GM12874 (cell line): ENCODE measurements around the gene GTF2E1.

ENCODE experiments used
- TF ChIP-seq, protein P1 (sequence below): IDR thresholded peaks from 2 replicates; pipeline ENCODE4 v1.5.1; 2011; ENCODE audit warnings: low read depth, mild to moderate bottlenecking, control low read depth, low read length, moderate library complexity; ENCODE audit not compliant: insufficient read depth

The GTF2E1 gene

DNA sequence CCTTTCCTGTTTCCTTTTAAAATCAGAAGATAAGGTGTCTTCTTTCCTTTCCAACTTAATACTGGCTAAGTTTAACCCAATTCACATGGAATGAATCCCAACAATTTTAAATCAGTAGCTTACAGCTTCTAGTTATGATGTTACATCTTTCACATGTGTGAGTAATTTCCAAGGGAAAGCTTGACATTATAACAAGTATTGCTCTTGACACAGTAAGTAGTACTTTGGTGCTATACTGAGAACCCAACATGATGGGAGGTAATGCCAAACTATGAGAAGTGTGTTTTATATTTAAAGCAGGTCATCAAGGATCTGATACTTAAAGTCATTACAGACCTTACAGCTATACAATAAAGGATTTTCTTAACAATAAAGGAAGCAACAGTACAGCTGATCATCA, 29.3 kb upstream of the GTF2E1 start:
- TF ChIP-seq, protein P1, sequence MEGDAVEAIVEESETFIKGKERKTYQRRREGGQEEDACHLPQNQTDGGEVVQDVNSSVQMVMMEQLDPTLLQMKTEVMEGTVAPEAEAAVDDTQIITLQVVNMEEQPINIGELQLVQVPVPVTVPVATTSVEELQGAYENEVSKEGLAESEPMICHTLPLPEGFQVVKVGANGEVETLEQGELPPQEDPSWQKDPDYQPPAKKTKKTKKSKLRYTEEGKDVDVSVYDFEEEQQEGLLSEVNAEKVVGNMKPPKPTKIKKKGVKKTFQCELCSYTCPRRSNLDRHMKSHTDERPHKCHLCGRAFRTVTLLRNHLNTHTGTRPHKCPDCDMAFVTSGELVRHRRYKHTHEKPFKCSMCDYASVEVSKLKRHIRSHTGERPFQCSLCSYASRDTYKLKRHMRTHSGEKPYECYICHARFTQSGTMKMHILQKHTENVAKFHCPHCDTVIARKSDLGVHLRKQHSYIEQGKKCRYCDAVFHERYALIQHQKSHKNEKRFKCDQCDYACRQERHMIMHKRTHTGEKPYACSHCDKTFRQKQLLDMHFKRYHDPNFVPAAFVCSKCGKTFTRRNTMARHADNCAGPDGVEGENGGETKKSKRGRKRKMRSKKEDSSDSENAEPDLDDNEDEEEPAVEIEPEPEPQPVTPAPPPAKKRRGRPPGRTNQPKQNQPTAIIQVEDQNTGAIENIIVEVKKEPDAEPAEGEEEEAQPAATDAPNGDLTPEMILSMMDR: no peak

DNA sequence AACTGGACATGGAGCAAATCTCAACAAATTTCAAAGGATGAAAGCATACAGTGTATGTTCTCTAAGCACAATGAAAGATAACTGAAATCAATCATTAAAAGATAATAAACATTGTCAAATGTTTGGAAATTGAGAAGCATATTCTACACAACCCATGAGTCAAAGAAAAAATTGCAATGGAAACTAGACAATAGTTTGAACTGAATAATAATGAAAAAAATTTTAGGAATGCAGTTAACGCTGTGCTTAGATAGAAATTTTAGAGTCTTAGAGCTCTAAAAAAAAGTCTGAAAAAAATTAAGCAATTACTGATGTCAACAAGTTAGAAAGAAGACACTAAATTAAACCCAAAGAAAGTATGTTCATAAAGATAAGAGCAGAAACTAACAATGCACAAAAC, 15.8 kb upstream of the GTF2E1 start:
- TF ChIP-seq, protein P1: no peak

DNA sequence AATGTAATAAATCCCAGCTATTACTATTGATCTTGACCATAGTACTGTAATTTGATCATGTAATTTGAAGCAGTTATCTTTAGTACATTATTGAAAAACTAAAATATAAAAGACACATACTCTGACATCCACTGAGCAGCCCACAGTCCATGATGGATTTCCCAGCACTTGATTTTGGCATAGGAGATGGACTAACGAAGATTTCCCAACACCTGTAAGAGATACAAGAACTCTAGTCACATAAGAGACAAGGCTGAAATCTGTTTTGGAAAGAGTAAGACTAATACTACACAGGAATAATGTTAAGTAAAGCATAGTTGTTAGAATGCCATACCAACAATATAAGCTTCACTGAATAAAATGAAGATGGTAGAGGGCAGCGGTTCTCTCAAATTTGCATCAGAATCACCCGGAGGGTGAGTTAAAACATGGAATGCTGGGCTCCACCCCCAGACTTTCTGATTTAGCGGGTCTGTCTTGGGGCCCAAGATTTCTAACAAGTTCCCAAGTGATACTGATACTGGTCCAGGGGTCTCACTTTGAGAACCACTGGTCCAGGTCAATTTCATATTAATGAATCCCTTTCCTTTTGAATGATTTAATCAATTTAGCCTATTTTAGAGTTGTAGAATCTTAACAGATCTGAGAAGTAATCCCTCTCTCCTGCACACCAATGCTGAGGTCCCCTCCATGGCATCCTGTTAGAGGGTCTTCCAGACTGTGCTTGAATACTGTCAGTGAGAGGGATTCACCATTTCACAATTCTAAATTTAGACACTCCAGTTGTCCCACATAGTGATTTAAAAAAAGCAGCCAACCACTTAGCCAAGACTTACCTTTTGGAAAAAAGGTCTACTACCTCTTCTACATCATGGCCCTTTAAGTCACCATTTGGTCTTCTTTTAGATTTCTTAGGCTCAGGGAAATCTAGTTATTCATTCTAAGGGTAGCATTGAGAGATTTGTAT, 11.7 kb upstream of the GTF2E1 start:
- TF ChIP-seq, protein P1: no peak

DNA sequence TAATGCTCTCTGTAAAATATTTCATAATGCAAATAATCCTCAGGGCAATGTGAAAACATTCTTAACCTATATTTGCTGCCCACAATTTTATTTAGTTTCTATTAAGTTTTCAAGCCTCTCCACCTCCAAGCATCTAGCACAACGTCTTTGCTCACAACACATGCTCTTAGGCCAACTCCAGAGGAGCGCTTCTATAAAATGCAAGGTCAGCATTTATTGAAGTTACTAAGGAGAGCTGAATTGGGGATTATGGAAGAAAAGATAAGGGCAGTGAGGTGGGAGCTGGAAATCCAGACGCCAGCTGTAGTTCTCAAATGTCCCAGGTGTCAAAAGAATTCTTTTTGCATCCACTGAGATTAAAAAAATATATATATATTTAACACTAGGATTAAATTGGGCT, 1.2 kb upstream of the GTF2E1 start:
- TF ChIP-seq, protein P1: no peak

DNA sequence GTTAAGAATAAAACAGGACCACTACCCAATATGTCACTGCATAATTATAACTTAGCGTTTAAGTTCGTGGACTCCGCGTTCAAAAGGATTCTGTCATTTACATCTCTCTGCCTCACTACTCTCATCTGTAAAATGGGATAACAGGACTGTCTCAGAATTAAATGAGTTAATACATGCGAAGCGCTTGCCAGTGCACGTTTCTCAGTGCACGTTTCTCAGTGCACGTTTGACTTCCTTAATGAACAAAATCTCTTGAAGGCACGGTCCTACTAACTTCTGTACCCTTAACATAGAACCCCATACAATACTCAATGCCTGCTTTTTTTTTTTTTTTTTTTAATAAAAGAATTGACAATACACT, 727 bp upstream of the GTF2E1 start:
- TF ChIP-seq, protein P1: no peak

DNA sequence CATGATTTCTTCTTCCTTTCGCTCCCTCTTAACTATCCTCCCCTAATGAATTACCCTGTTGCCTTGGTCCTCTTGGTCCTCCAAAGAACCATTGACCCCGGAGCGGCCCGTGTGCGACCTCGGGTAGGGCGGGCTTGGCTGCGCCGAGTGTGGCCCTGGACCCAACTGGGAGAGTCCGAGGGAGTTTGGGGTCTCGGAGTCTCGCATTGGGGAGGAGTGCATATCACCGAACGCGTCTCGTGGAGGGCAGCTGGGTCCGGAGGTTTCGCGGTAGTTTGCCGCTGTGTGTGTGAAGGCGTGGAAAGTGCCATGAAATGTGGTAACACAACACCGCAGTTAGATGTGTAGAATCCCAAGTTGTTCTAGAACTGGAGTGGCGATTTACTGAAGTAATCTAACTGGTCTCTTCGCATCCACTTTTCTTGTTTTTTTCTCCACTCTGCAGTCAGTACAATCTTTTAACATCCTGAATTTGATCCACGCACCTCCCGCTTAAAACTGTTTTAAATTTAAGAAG, 363 bp downstream of the GTF2E1 start:
- TF ChIP-seq, protein P1: no peak

DNA sequence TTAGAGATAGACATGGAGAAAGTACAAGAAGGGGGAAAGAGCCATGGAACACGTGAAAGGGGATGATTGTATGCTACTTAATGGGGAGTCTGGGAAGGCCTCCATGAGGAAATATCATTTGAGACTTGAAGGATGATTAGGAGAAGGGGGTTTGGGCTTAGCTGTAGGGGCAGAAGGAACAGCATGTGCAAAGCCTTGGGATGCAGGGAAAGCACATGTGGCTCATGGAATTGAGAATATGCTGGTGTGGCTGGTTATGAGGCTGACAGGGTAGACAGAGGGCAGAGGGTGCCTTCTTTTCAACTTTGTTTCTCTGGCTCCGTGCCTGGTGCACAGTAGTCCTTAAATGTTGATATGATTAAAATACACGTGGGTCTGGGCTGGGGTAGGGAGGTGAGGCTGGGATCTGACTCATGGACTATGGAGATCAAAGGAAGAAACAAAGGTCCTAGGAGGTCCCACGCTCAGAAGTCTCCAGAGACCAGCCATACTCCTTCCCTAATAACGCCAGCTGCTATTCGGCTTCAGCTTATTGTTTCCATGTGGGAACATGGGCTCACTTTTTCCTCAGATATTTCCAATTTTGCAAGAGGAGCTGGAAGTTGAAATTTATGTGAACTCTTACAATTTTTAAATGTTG, 1.1 kb downstream of the GTF2E1 start:
- TF ChIP-seq, protein P1: no peak
